Mucosa of rectum (tissue), 2 donors: Measurements from ENCODE around the gene TSEN34.

Experiments
- H3K27ac ChIP-seq, 2 donors: one replicate each; pipeline ENCODE4 v1.7.0; 2013; ENCODE audit warnings: inconsistent platforms in 2 of 2, low read depth in 2 of 2, low read length in 2 of 2
- H3K27me3 ChIP-seq, 2 donors: one replicate each; pipeline ENCODE4 v1.7.0; 2013; ENCODE audit warnings: low read length in 2 of 2; ENCODE audit not compliant: control insufficient read depth in 2 of 2, insufficient read depth in 2 of 2
- H3K36me3 ChIP-seq, 2 donors: one replicate each; pipeline ENCODE4 v1.7.0; 2013; ENCODE audit warnings: low read length in 2 of 2; ENCODE audit not compliant: control insufficient read depth in 2 of 2, insufficient read depth in 2 of 2
- H3K4me1 ChIP-seq, 2 donors: one replicate each; pipeline ENCODE4 v1.7.0; 2013; ENCODE audit warnings: low read length in 2 of 2, mild to moderate bottlenecking in 1 of 2; ENCODE audit not compliant: control insufficient read depth in 2 of 2, insufficient read depth in 2 of 2
- H3K4me3 ChIP-seq, 2 donors: one replicate each; pipeline ENCODE4 v1.7.0; 2013; ENCODE audit warnings: low read length in 2 of 2
- H3K9ac ChIP-seq, 2 donors: one replicate each; pipeline ENCODE4 v1.7.0; 2013; ENCODE audit warnings: low read length in 2 of 2, low read depth in 1 of 2, mild to moderate bottlenecking in 1 of 2
- H3K9me3 ChIP-seq, 2 donors: one replicate each; pipeline ENCODE4 v1.7.0; 2013; ENCODE audit warnings: low read length in 2 of 2; ENCODE audit not compliant: control insufficient read depth in 2 of 2
- donor health status: healthy.
- donor health status: Normal muscosa, but diverticular disease.

Gene TSEN34

GRCh38 chr19:54191011-54191810, at the start of gene TSEN34:
TSS of gene TSEN34 (plus strand) at chr19:54191308. CDS start at chr19:54191365, 57 bp downstream.
- Histone ChIP-seq H3K4me1 (peaks cover 32 to 38% of the 10 kb centered on the region in 2 donors), H3K9ac (peak within 1 kb of the TSS; percentile 94 to 98), H3K36me3 (peaks cover 12 to 22% of the 10 kb centered on the region in 2 donors), H3K4me3 (peak within 1 kb of the TSS; percentile 77 to 91), H3K9me3 (no peaks in the 10 kb centered on the region), H3K27ac (peak within 1 kb of the TSS; percentile 100), H3K27me3 (no peaks in the 10 kb centered on the region)

DNA sequence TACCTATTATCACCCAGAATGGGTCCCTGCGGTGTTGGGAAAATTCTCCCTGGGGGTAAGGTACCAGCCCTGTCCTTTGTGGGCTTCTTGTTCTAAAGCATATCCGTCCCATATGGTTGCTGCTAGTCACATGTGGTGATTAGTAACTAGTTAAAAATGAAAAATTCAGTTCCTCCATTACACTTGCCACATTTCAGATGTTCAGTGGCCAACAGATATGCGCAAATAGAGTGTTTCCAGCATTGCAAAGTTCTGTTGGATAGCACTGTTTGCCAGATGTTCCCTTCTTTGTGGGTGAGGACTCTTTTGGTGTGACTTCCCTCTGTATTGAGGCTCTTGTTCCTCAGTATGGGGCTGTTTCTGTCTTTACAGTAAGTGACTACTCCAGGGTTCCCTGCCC, 49.8 kb upstream of the TSEN34 start:
- Histone ChIP-seq H3K9ac (no peak overlapping the region), H3K27ac (no peak overlapping the region), H3K9me3 (no peaks in the 10 kb centered on the region), H3K4me3 (no peak overlapping the region), H3K27me3 (no peaks in the 10 kb centered on the region), H3K36me3 (peaks cover 49 to 51% of the 10 kb centered on the region in 2 donors), H3K4me1 (peaks cover 16 to 17% of the 10 kb centered on the region in 2 donors)

- Histone ChIP-seq H3K4me3 (no peak overlapping the region), H3K9me3 (no peaks in the 10 kb centered on the region), H3K4me1 (peaks cover 10 to 15% of the 10 kb centered on the region in 2 donors), H3K9ac (no peak overlapping the region), H3K36me3 (peaks cover 57 to 61% of the 10 kb centered on the region in 2 donors), H3K27me3 (no peaks in the 10 kb centered on the region), H3K27ac (no peak overlapping the region)
Observed at GRCh38 chr19:54142166-54142780, 48.8 kb upstream of the TSEN34 start.

DNA sequence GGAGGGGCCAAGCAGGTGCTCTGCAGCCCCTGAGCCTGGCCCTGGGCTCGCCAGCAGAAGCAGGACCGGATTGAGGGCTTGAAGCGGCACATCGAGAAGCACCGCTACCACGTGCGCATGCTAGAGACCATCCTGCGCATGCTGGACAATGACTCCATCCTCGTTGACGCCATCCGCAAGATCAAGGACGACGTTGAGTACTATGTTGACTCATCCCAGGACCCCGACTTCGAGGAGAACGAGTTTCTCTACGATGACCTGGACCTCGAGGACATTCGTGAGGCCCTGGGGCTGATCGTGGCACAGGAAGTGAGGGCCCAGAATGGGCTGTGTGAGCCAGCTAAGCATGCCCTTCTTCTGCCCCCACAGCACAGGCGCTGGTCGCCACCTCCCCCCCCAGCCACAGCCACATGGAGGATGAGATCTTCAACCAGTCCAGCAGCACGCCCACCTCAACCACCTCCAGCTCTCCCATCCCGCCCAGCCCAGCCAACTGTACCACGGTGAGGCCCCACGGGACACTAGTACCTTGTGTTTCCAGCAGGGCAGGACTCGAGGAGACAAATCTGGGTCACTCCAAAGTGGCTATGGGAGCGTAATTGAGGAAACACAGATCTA, 45.5 kb upstream of the TSEN34 start:
- H3K27me3 ChIP-seq, result no peaks in the 10 kb centered on the region
- no peak overlapping the region for H3K27ac ChIP-seq
- H3K36me3 ChIP-seq, result peaks cover 79 to 84% of the 10 kb centered on the region in 2 donors
- H3K4me3 ChIP-seq, result no peak overlapping the region
- H3K4me1 ChIP-seq, result peaks cover 0 to 2% of the 10 kb centered on the region in 2 donors
- no peak overlapping the region for H3K9ac ChIP-seq
- no peaks in the 10 kb centered on the region for H3K9me3 ChIP-seq

GRCh38 chr19:54147676-54148075, 43.4 kb upstream of the TSEN34 start:
- no peak overlapping the region for H3K4me3 ChIP-seq
- no peaks in the 10 kb centered on the region for H3K27me3 ChIP-seq
- peaks cover 83 to 90% of the 10 kb centered on the region in 2 donors for H3K36me3 ChIP-seq
- H3K9ac ChIP-seq, result no peak overlapping the region
- peak overlapping the region in 1 of 2 donors; percentile 23 for H3K27ac ChIP-seq
- peaks cover 0 to 2% of the 10 kb centered on the region in 2 donors for H3K4me1 ChIP-seq
- no peaks in the 10 kb centered on the region for H3K9me3 ChIP-seq

GRCh38 chr19:54148158-54148557, 43.0 kb upstream of the TSEN34 start:
- Histone ChIP-seq H3K4me3 (no peak overlapping the region), H3K4me1 (peaks cover 0 to 2% of the 10 kb centered on the region in 2 donors), H3K27me3 (no peaks in the 10 kb centered on the region), H3K9ac (no peak overlapping the region), H3K27ac (no peak overlapping the region), H3K9me3 (no peaks in the 10 kb centered on the region), H3K36me3 (peaks cover 78 to 91% of the 10 kb centered on the region in 2 donors)

DNA sequence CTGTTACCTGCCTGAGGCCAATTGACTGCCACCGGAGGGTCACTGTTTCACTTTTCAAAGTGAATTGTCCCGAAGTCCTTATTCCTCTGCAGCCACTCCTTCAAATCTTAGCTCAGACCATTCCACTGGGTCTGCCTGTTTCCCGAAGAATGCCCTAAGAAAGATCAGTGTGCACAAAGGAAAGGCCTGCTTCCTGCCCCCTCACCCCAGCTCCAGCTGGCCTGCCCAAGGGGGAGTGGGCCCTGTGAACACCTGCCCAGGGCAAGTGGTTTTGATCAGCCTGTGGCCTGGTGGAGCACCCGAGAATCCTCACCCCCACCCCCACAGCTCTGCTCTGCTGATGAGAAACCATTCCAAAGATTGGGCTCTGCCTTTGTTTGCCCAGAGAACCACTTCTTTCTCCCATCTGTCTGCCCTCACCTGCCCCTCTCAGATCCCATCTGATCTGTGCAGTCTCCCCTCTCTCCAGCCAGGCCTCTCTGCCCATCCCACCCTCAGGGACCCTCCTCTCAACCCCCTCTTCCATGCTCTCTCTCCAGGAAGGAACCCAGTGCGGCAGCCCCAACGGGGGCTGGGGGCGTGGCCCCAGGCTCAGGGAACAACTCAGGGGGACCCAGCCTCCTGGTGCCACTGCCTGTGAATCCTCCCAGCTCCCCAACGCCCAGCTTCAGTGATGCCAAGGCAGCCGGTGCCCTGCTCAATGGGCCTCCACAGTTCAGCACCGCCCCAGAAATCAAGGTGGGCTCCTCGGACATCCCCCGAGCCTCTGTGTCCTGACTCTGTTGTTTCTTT, 41.9 kb upstream of the TSEN34 start:
- Histone ChIP-seq H3K27ac (no peak overlapping the region), H3K9ac (no peak overlapping the region), H3K9me3 (no peaks in the 10 kb centered on the region), H3K4me3 (no peak overlapping the region), H3K4me1 (peaks cover 0 to 2% of the 10 kb centered on the region in 2 donors), H3K36me3 (peaks cover 72 to 92% of the 10 kb centered on the region in 2 donors), H3K27me3 (no peaks in the 10 kb centered on the region)

DNA sequence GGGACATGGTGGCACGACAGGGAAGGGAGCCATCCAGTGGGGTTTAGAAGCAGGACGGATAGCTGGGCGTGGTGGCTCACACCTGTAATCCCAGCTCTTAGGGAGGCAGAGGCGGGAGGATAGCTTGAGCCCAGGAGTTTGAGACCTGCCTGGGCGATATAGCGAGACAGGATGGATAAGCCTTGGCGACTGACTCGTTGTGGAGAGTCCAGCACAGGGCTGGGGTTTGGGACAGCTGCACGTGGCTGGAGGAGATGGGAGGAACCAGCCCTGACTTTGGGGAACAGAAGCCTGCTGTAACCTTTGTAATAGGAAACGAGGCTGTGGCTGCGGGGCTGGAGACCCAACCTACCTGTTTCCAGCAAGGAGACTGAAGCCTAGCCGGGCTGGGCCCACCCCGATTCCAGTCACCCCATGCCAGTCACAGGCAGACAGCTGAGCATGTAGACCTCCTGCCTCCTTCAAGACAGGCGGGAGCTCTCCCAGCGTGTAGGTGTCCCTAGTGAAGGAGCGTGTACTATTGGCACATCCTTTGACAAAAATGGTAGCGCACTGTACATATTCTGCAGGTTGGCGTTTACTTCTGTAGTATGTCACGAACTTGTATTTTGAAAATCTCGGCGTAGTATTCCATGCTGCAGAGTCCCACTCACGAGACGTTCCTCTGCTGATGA, 39.6 kb upstream of the TSEN34 start:
- Histone ChIP-seq H3K4me3 (no peak overlapping the region), H3K4me1 (peaks cover 0 to 2% of the 10 kb centered on the region in 2 donors), H3K36me3 (peaks cover 68 to 91% of the 10 kb centered on the region in 2 donors), H3K9me3 (no peaks in the 10 kb centered on the region), H3K27ac (no peak overlapping the region), H3K9ac (no peak overlapping the region), H3K27me3 (no peaks in the 10 kb centered on the region)

DNA sequence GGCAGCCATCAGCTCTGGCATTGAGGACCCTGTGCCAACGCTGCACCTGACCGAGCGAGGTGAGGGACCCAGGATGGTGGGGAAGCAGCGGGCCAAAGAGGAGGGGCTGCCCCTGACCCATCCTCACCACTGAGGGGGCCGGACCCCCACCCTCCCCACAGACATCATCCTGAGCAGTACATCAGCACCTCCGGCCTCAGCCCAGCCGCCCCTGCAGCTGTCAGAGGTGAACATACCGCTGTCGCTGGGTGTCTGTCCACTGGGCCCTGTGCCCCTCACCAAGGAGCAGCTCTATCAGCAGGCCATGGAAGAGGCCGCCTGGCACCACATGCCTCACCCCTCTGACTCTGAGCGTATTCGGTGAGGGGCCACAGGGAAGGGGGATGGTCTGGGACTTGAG, 38.8 kb upstream of the TSEN34 start:
- Histone ChIP-seq H3K27me3 (no peaks in the 10 kb centered on the region), H3K9ac (no peak overlapping the region), H3K36me3 (peaks cover 68 to 90% of the 10 kb centered on the region in 2 donors), H3K9me3 (no peaks in the 10 kb centered on the region), H3K4me3 (no peak overlapping the region), H3K27ac (no peak overlapping the region), H3K4me1 (no peaks in the 10 kb centered on the region)
